K562 (cell line): Measurements from ENCODE around the gene RAB12. TPM values are rescaled to one million over a fixed set of nuclear protein-coding genes. Genes with fewer than 3 reads are reported as not detected.

Source experiments
- ATAC-seq: fragments of 200-7000 bp; cut with Tn5 transposase; 3 replicates; pipeline ENCODE4 v1.9.1; 2020; ENCODE audit warnings: moderate library complexity
- BruUV-seq: library from RNA; stranded (reverse); fragments of 400-500 nt; replicated peaks from 2 replicates; lab custom pipeline; 2021; lab: Mats Ljungman, UMichigan
- CTCF ChIA-PET: fragments of 300-600 bp; formaldehyde crosslinking; extraction: SDS; loops from one replicate; lab custom pipeline; 2021; ENCODE audit warnings: low intra/inter-chr PET ratio; lab: Yijun Ruan, JAX
- POLR2A ChIA-PET: fragments of 300-600, 350-650 bp; sonication (Branson Sonifier 250); formaldehyde crosslinking; extraction: SDS; loops from one replicate; lab custom pipeline; 2021; ENCODE audit warnings: antibody characterized with exemption, inconsistent platforms; lab: Yijun Ruan, JAX
- DNase-seq, 4 experiments: peaks; one replicate each; pipeline versions ENCODE4 v3.0.0 to v3.0.0-alpha.2; 2011 to 2018; ENCODE audit warnings: low spot score in 3 of 4, mixed read lengths in 3 of 4; ENCODE audit errors: extremely low read depth in 1 of 4
- FAIRE-seq: peaks from 2 replicates; lab custom pipeline; 2011; peaks lifted over from hg19 to GRCh38; lab: Jason Lieb, UNC
- H2AFZ ChIP-seq: 2 replicates; pipeline ENCODE4 v1.6.0; 2011; ENCODE audit warnings: low read depth, low read length, control low read depth, inconsistent platforms
- H3K27ac ChIP-seq: fragments of 200-600 bp; 3 replicates; pipeline ENCODE4 v1.8.0; 2011; ENCODE audit warnings: low read depth, mild to moderate bottlenecking, control low read depth, inconsistent platforms, low read length, moderate library complexity, mixed read lengths; ENCODE audit errors: extremely low read depth
- H3K27me3 ChIP-seq, 2 experiments: fragments of 300-600 bp in 1 of 2; 2 replicates in 1 of 2; 3 replicates in 1 of 2; pipeline versions ENCODE4 v1.6.0 to v1.8.0; 2011; ENCODE audit warnings: inconsistent platforms in 2 of 2, low read length in 2 of 2, mild to moderate bottlenecking in 1 of 2, mixed read lengths in 1 of 2, moderate library complexity in 1 of 2; ENCODE audit not compliant: control insufficient read depth in 2 of 2, insufficient read depth in 2 of 2
- H3K36me3 ChIP-seq: fragments of 300-600 bp; 3 replicates; pipeline ENCODE4 v1.8.0; 2011; ENCODE audit warnings: mild to moderate bottlenecking, low read length, inconsistent platforms; ENCODE audit not compliant: control insufficient read depth, insufficient read depth
- H3K4me1 ChIP-seq, 2 experiments: fragments of 200-600 bp in 1 of 2; replicated peaks in 1 of 2; 2 replicates in 1 of 2; 3 replicates in 1 of 2; pipeline versions ENCODE4 v1.5.1 to v1.8.0; 2011; ENCODE audit warnings: inconsistent platforms in 2 of 2, low read length in 2 of 2, mild to moderate bottlenecking in 1 of 2, mixed read lengths in 1 of 2, moderate library complexity in 1 of 2; ENCODE audit not compliant: control insufficient read depth in 2 of 2, insufficient read depth in 2 of 2
- H3K4me2 ChIP-seq: 2 replicates; pipeline ENCODE4 v1.6.1; 2011; ENCODE audit warnings: low read length, control low read depth, inconsistent platforms, mixed read lengths; ENCODE audit not compliant: insufficient read depth
- H3K4me3 ChIP-seq: fragments of 200-600 bp; sonication (generic), shearing (Covaris generic); 2 replicates; pipeline ENCODE4 v1.5.1; 2016; ENCODE audit warnings: control low read depth, inconsistent platforms
- H3K79me2 ChIP-seq: fragments of 200-600 bp; 3 replicates; pipeline ENCODE4 v1.8.0; 2011; ENCODE audit warnings: low read length, inconsistent platforms; ENCODE audit not compliant: control insufficient read depth, insufficient read depth
- H3K9ac ChIP-seq, 2 experiments: 2 replicates each; pipeline versions ENCODE4 v1.6.0 to v1.6.1; 2011; ENCODE audit warnings: low read depth in 2 of 2, low read length in 2 of 2, control low read depth in 1 of 2, inconsistent platforms in 1 of 2, mild to moderate bottlenecking in 1 of 2, mixed read lengths in 1 of 2; ENCODE audit not compliant: insufficient read depth in 1 of 2
- H3K9me1 ChIP-seq: one replicate; pipeline ENCODE4 v1.6.0; 2011; ENCODE audit warnings: inconsistent platforms, mild to moderate bottlenecking, low read length, moderate library complexity; ENCODE audit not compliant: control insufficient read depth, insufficient read depth
- H3K9me3 ChIP-seq: replicated peaks from 2 replicates; pipeline ENCODE4 v1.5.1; 2011; ENCODE audit warnings: low read depth, low read length, inconsistent platforms; ENCODE audit not compliant: control insufficient read depth, insufficient read depth
- H4K20me1 ChIP-seq: replicated peaks from 2 replicates; pipeline ENCODE4 v1.6.1; 2011; ENCODE audit warnings: low read length, inconsistent platforms, mixed read lengths; ENCODE audit not compliant: control insufficient read depth, insufficient read depth
- ATF3 ChIP-seq, 2 experiments: fragments of 450-650 bp in 1 of 2; sonication (generic) in 1 of 2; formaldehyde crosslinking in 1 of 2; IDR thresholded peaks in 1 of 2; conservative IDR thresholded peaks in 1 of 2; 2 replicates each; pipeline versions ENCODE4 v1.6.1 to v1.8.1; 2016 to 2023; ENCODE audit warnings: mild to moderate bottlenecking in 2 of 2, moderate library complexity in 2 of 2, inconsistent platforms in 1 of 2, missing genetic modification reagents in 1 of 2
- KAT2B ChIP-seq: IDR thresholded peaks from one replicate; pipeline ENCODE4 v1.6.1; 2012; ENCODE audit warnings: low read depth, mild to moderate bottlenecking, control low read depth, inconsistent platforms, low read length, moderate library complexity
- L3MBTL2 ChIP-seq: fragments of 450-650 bp; IDR thresholded peaks from 2 replicates; pipeline ENCODE4 v1.6.1; 2016; ENCODE audit warnings: mild to moderate bottlenecking, moderate library complexity
- SMC3 ChIP-seq: conservative IDR thresholded peaks from 2 replicates; pipeline ENCODE4 v1.6.1; 2011; ENCODE audit warnings: low read depth, low read length, improper control_type of control experiment; ENCODE audit not compliant: insufficient read depth
- WGBS: fragments of 100-300 bp; shearing (Covaris generic); methylation state at CpG from one replicate; pipeline ENCODE4 v1.1.6; 2016; ENCODE audit warnings: low coverage, mixed read lengths; ENCODE audit not compliant: insufficient coverage; ENCODE audit errors: missing lambda C conversion rate; 5-methylcytosine and 5-hydroxymethylcytosine counted together
- in situ Hi-C: fragments of 300-500 bp; cut with MboI; formaldehyde crosslinking; loops from 4 replicates; pipeline ENCODE4 v1.15.0; 2018; ENCODE audit warnings: inconsistent platforms, mixed read lengths
- intact Hi-C: fragments of 100-400 bp; cut with micrococcal nuclease; formaldehyde crosslinking; loops from 2 replicates; pipeline ENCODE4 v1.14.2; 2022
- polyA plus RNA-seq, 8 experiments: library from polyadenylated mRNA; depleted of rRNA in 4 of 8; stranded (reverse) in 5 of 8; unstranded in 3 of 8; fragments of >200 nt; fragmentation: Nextera tagmentation in 2 of 8; fragmentation: Illumina TruSeq in 1 of 8; extraction: Ambion mirVana in 2 of 8; extraction: Trizol in 1 of 8; gene quantifications; 2 replicates each; pipeline versions ENCODE4 v1.2.1 to v1.2.3, GENCODE V29; 2011 to 2014; ENCODE audit warnings: inconsistent platforms in 1 of 8, missing spikeins in 1 of 8
- total RNA-seq, 7 experiments: library from RNA; depleted of rRNA in 6 of 7; stranded (reverse); fragments of >200 nt in 6 of 7; fragmentation: Illumina TruSeq in 2 of 7; extraction: Trizol in 2 of 7; gene quantifications; 2 replicates each; pipeline versions ENCODE4 v1.2.1 to v1.2.3, GENCODE V29; 2011 to 2021; ENCODE audit warnings: low replicate concordance in 1 of 7
- TF ChIP-seq, protein P1 (sequence below): fragments of 250-450 bp; sonication (Bioruptor Pico); IDR thresholded peaks from 2 replicates; pipeline ENCODE4 v1.8.0; 2022; ENCODE audit warnings: inconsistent platforms

The RAB12 gene
- total and polyA plus RNA-seq, 9 of the 15 experiments (the other 6 are each of a cell fraction or from before 2014, with no cell fraction given): 0.48 to 21.6 (median 18.8) TPM

DNA sequence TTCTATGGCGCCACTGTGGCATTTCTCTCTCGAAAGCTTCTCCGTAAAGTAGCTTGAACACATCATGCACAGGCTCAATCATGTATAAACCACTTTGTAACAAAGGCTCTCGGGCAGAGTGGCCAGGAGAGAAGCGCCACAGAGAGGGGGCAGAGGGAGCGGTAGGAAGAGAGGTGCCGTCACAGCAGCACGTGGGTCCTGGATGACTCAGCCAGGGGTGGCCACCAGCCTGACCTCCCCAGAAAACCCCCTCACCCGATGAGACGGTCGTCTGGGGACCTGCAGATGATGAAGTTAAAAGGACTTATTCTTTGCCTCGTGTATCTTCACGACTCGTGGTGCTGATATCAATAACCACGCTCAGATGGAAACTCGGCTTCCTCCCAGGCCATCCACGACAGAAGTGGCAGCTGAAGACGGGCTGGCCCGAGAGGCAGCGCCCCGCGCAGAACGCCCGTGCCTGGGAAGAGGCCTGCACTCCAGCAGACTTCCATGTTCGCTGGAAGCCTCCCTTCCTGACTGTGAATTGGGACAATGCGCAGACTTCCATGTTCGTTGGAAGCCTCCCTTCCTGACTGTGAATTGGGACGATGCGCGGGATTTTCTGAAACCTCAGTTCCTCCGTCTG lies 49.7 kb downstream of the RAB12 start:
- Histone ChIP-seq H3K4me1 (peaks cover 16 to 19% of the 10 kb centered on the region in 2 experiments; a peak in 3 of 5 replicates), H3K27me3 (peaks cover 0 to 14% of the 10 kb centered on the region in 2 experiments; a peak in 3 of 5 replicates), H3K4me3 (no peak overlapping the region), H3K4me2 (no peak overlapping the region), H3K79me2 (no peaks in the 10 kb centered on the region), H3K9ac (no peak overlapping the region; a peak in 1 of 4 replicates), H2AFZ (peak overlapping the region; percentile 32; the same call in 1 of the 2 replicates), H4K20me1 (no peaks in the 10 kb centered on the region)
- ATAC-seq (no peak), FAIRE-seq (no peak), DNase-seq (no peak)
- in situ Hi-C loops: loop anchor here (5.0 to 25.0 kb wide), 2 partner anchors 323 to 853 kb away; no protein-coding TSS in a partner anchor
- CTCF ChIA-PET: interaction anchor here (0.7 kb wide), 1 partner anchor 325 kb away, joined by 3 read pairs; no protein-coding TSS in a partner anchor
- 55% methylated on average over 31 of the region's 31 CpGs for WGBS
- POLR2A ChIA-PET: interaction anchor here (0.7 to 1.1 kb wide), 2 partner anchors 9 to 264 kb away, joined by 3 read pairs; no protein-coding TSS in a partner anchor
- TF ChIP-seq ATF3 (IDR thresholded peaks at IDR 0.05) (peak; percentile 57), ATF3 (CRISPR knock-in tag; conservative IDR thresholded peaks at IDR 0.05) (no peak), L3MBTL2 (peak; percentile 26; the same call in 1 of the 2 replicates), SMC3 (no peak), KAT2B (no peak)
- TF ChIP-seq, protein P1, sequence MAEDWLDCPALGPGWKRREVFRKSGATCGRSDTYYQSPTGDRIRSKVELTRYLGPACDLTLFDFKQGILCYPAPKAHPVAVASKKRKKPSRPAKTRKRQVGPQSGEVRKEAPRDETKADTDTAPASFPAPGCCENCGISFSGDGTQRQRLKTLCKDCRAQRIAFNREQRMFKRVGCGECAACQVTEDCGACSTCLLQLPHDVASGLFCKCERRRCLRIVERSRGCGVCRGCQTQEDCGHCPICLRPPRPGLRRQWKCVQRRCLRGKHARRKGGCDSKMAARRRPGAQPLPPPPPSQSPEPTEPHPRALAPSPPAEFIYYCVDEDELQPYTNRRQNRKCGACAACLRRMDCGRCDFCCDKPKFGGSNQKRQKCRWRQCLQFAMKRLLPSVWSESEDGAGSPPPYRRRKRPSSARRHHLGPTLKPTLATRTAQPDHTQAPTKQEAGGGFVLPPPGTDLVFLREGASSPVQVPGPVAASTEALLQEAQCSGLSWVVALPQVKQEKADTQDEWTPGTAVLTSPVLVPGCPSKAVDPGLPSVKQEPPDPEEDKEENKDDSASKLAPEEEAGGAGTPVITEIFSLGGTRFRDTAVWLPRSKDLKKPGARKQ (CRISPR knock-in tag): no peak
- TF ChIP-seq, all 486 proteins: peak for 2
- Histone ChIP-seq H3K36me3 (no peaks in the 10 kb centered on the region), H3K27ac (no peak overlapping the region), H3K9me1 (no peaks in the 10 kb centered on the region), H3K9me3 (no peaks in the 10 kb centered on the region)
- no TSS peak for BruUV-seq
- intact Hi-C loops: loop anchor here (10.0 kb wide), 1 partner anchor 226 kb away; no protein-coding TSS in a partner anchor
